ENCODE data around the gene CTU2.

DNA sequence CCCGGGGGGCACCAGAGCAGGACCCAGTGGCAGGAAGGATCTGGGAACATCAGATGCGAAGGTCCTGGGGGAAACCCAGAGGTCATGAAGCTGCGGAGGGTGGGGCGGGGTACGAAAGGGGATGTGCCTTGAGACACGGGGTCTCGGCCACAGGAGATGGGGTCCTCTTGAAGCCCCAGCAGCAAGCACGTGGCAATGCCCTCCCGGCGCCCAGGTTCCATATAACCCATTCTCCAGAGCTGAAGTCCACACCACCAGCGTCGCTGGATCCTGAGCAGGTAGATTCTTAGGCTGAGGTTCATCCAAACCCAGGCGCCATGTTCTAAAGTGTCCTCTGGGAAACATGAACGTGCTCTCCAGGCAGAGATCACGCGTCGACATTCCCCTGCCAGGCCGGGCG is 57.8 kb downstream of the CTU2 start:
- TF ChIP-seq, protein P1, sequence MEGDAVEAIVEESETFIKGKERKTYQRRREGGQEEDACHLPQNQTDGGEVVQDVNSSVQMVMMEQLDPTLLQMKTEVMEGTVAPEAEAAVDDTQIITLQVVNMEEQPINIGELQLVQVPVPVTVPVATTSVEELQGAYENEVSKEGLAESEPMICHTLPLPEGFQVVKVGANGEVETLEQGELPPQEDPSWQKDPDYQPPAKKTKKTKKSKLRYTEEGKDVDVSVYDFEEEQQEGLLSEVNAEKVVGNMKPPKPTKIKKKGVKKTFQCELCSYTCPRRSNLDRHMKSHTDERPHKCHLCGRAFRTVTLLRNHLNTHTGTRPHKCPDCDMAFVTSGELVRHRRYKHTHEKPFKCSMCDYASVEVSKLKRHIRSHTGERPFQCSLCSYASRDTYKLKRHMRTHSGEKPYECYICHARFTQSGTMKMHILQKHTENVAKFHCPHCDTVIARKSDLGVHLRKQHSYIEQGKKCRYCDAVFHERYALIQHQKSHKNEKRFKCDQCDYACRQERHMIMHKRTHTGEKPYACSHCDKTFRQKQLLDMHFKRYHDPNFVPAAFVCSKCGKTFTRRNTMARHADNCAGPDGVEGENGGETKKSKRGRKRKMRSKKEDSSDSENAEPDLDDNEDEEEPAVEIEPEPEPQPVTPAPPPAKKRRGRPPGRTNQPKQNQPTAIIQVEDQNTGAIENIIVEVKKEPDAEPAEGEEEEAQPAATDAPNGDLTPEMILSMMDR (conservative IDR thresholded peaks at IDR 0.05; ENCODE audit: low read depth, low read length), result no peak
- no peak for TF ChIP-seq EZH2 (IDR thresholded peaks at IDR 0.05; ENCODE audit: low read length, unreplicated experiment)
